Bronchus fibroblast of lung (primary cell): ENCODE measurements around the gene AZI2. TPM values are rescaled to one million over a fixed set of nuclear protein-coding genes. Genes with fewer than 3 reads are reported as not detected.

ENCODE experiments used
- total RNA-seq: library from RNA; depleted of rRNA; stranded (reverse); fragments of >200 nt; gene quantifications from 2 replicates; pipeline ENCODE4 v1.2.3, GENCODE V29; 2015

The AZI2 gene, protein sequence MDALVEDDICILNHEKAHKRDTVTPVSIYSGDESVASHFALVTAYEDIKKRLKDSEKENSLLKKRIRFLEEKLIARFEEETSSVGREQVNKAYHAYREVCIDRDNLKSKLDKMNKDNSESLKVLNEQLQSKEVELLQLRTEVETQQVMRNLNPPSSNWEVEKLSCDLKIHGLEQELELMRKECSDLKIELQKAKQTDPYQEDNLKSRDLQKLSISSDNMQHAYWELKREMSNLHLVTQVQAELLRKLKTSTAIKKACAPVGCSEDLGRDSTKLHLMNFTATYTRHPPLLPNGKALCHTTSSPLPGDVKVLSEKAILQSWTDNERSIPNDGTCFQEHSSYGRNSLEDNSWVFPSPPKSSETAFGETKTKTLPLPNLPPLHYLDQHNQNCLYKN
- 48.6 and 77.7 TPM in 2 replicates for total RNA-seq

DNA sequence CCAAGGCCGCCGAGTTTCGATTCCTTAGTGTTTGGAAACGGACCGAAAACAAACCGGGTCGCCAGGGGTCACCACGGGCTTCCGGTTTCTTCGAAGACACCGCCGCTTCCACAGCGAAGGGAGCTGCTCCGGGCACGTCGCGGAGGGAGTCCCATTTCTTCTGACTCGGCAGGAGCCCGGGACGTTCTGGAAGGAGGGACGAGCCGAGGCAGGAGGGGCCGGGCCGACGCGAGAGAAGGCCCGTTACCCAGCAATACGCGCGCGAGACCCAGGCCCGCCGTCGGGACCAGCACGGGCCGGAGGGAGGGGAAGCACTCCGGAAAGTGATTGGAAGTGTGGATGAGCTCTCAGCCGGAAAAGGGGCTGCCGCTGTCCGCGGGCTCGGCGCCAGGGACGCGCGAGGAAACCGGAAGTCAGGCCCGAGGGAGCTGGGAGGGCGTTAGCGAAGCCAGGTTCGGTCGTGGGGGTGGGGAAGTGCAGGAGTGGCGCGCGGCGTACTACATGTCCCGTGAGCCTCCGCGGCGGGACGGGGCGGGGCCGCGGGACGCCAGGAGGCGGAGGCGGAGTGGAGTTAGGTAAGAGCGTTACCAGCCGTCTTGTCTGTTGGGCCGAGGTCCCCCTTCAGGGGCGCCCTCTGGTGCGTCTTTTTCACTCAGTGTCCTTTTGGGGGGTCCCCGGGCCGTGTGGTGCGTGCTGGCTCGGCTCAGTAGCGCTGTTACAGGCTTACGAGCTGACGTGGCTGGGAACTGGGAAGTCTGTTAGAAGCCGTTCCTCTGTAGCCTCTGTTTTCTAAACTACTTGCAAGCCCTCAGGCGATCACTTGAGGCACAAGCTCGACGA is at the start of gene AZI2, which contains the start of gene ZCWPW2:
AZI2 (minus strand) TSS at position 196 of the 840 bp plus-strand sequence. CDS start 8,207 bp downstream, outside the sequence.
ZCWPW2 (plus strand) TSS at position 93 of the 840 bp plus-strand sequence. CDS start 64,348 bp downstream, outside the sequence.

Other genes with a start within 250 kb of the AZI2 start
- 12.3 and 27.1 TPM in 2 replicates for gene CMC1, start 107.2 kb downstream of the AZI2 start, total RNA-seq
- gene ZCWPW2, start 103 bp downstream of the AZI2 start, total RNA-seq: 0.34 and 0.74 TPM in 2 replicates